Suppressor macrophage (primary cell): ENCODE data around the gene FKRP.
A peak's percentile ranks its signal among the peaks of the same experiment; 100 is the strongest.
"Not testable (repeated sequence)": the region's sequence is repeated elsewhere in the genome, so short reads cannot be mapped to it uniquely, and the experiment has no call there.

ENCODE experiments used
- DNase-seq, 4 experiments: peaks; one replicate each; pipeline ENCODE4 v3.0.0-alpha.2; 2020 to 2022
- total RNA-seq, 17 experiments: gene quantifications; one replicate each; lab custom pipeline; 2026; ENCODE audit warnings: mixed read lengths in 6 of 17, inconsistent platforms in 3 of 17; lab: John Stamatoyannopoulos, UW

FKRP gene
- 8.8 to 14.4 (median 10.6) reads per million in 17 experiments for total RNA-seq

- peak in 2 of 4 experiments; percentile 51 to 61 for DNase-seq
These were observed at the start of gene FKRP for GRCh38 chr19:46745521-46746280. FKRP (plus strand) TSS chr19:46746057; CDS start chr19:46755451, 9,394 bp downstream.

- DNase-seq, result no peak
These were observed 49.0 kb upstream of the FKRP start for GRCh38 chr19:46696866-46697203.

- DNase-seq, result peak; percentile 30 to 61 (median 40)
These were observed 48.5 kb upstream of the FKRP start for GRCh38 chr19:46697204-46697960.

GRCh38 chr19:46698395-46699321 lies 47.2 kb upstream of the FKRP start:
- no peak for DNase-seq

- DNase-seq, result no peak
These were observed 45.2 kb upstream of the FKRP start for GRCh38 chr19:46700704-46701103.

- peak; percentile 73 to 94 (median 86) for DNase-seq
These were observed 41.3 kb upstream of the FKRP start for GRCh38 chr19:46704379-46705076.

- no peak for DNase-seq
These were observed 35.2 kb upstream of the FKRP start for GRCh38 chr19:46710687-46711086.

GRCh38 chr19:46712768-46713338 lies 33.0 kb upstream of the FKRP start:
- DNase-seq, result not testable (repeated sequence)

GRCh38 chr19:46713781-46714443 lies 31.9 kb upstream of the FKRP start:
- peak; percentile 28 to 55 (median 34) for DNase-seq

GRCh38 chr19:46714444-46715106 lies 31.3 kb upstream of the FKRP start:
- DNase-seq, result no peak

- no peak for DNase-seq
These were observed 30.3 kb upstream of the FKRP start for GRCh38 chr19:46715620-46715974.

GRCh38 chr19:46715975-46716671 lies 29.7 kb upstream of the FKRP start:
- peak in 1 of 4 experiments; percentile 45 for DNase-seq

- DNase-seq, result no peak
These were observed 29.2 kb upstream of the FKRP start for GRCh38 chr19:46716672-46717033.

- peak; percentile 84 to 95 (median 91) for DNase-seq
These were observed 28.7 kb upstream of the FKRP start, which contains the start of gene PRKD2 for GRCh38 chr19:46717034-46717715. PRKD2 (minus strand) TSS chr19:46717114; CDS start chr19:46716370, 744 bp downstream.

- no peak for DNase-seq
These were observed 28.1 kb upstream of the FKRP start for GRCh38 chr19:46717716-46718143.

GRCh38 chr19:46718157-46718933 lies 27.5 kb upstream of the FKRP start:
- DNase-seq, result peak; percentile 28 to 73 (median 58)

GRCh38 chr19:46718934-46719622 lies 26.8 kb upstream of the FKRP start:
- DNase-seq, result no peak
